Small intestine (tissue), 7 donors: ENCODE results near the gene APBB1IP. TPM values are rescaled to one million over a fixed set of nuclear protein-coding genes. Genes with fewer than 3 reads are reported as not detected.
A peak's percentile ranks its signal among the peaks of the same experiment; 100 is the strongest.

Experiments used
- DNase-seq, 2 donors: peaks; one replicate each; pipeline versions ENCODE4 v3.0.0 to v3.0.0-alpha.2; 2013
- FAIRE-seq: peaks from 2 replicates; lab custom pipeline; 2012; peaks lifted over from hg19 to GRCh38; lab: Jason Lieb, UNC
- H3K27ac ChIP-seq, 3 donors: one replicate each; pipeline ENCODE4 v1.5.1; 2013; ENCODE audit warnings: low read length in 2 of 3, mild to moderate bottlenecking in 2 of 3, control low read depth in 1 of 3, inconsistent platforms in 1 of 3, low read depth in 1 of 3, moderate library complexity in 1 of 3
- H3K27me3 ChIP-seq, 3 donors: one replicate each; pipeline ENCODE4 v1.6.1; 2013; ENCODE audit warnings: low read length in 3 of 3, inconsistent platforms in 1 of 3; ENCODE audit not compliant: control insufficient read depth in 3 of 3, insufficient read depth in 3 of 3
- H3K36me3 ChIP-seq, 3 donors: one replicate each; pipeline ENCODE4 v1.6.1; 2013; ENCODE audit warnings: low read length in 3 of 3, inconsistent platforms in 1 of 3, low read depth in 1 of 3, mild to moderate bottlenecking in 1 of 3, moderate library complexity in 1 of 3; ENCODE audit not compliant: control insufficient read depth in 3 of 3, insufficient read depth in 2 of 3
- H3K4me1 ChIP-seq, 3 donors: one replicate each; pipeline ENCODE4 v1.6.1; 2013; ENCODE audit warnings: low read length in 2 of 3, inconsistent platforms in 1 of 3, low read depth in 1 of 3, mild to moderate bottlenecking in 1 of 3, moderate library complexity in 1 of 3; ENCODE audit not compliant: control insufficient read depth in 3 of 3, insufficient read depth in 2 of 3
- H3K4me3 ChIP-seq, 3 donors: one replicate each; pipeline ENCODE4 v1.5.1; 2013; ENCODE audit warnings: low read length in 3 of 3, control low read depth in 1 of 3, inconsistent platforms in 1 of 3, low read depth in 1 of 3, mild to moderate bottlenecking in 1 of 3, moderate library complexity in 1 of 3
- H3K9me3 ChIP-seq, 2 donors: one replicate each; pipeline ENCODE4 v1.6.1; 2013; ENCODE audit warnings: low read depth in 1 of 2, low read length in 1 of 2; ENCODE audit not compliant: control insufficient read depth in 2 of 2, insufficient read depth in 1 of 2
- WGBS, 3 donors: extraction: QIAGEN DNeasy Blood & Tissue Kit; methylation state at CpG; one replicate each; pipeline ENCODE4 v1.1.7; 2013; 5-methylcytosine and 5-hydroxymethylcytosine counted together
- polyA plus RNA-seq, 4 donors: library from polyadenylated mRNA; stranded (reverse) in 3 of 4; unstranded in 1 of 4; fragments of 200-250 nt in 3 of 4; fragments of 120-200 nt in 1 of 4; gene quantifications; one replicate each; pipeline versions ENCODE4 v1.2.1 to v1.2.3, GENCODE V29; 2013
- donor health status: healthy with polysubstance abuse.
- donor health status: control.
- donor health status: control.
- donor health status: Bipolar disorder and iron deficiency.
- donor health status: healthy.

Gene APBB1IP
- polyA plus RNA-seq, 4 donors, result 1.1 to 4.6 (median 2.9) TPM

GRCh38 chr10:26475386-26475785, 37.2 kb downstream of the APBB1IP start:
- Histone ChIP-seq H3K4me3 (no peak overlapping the region), H3K4me1 (no peaks in the 10 kb centered on the region), H3K27ac (peak overlapping the region in 2 of 3 donors; percentile 60 to 65), H3K27me3 (no peaks in the 10 kb centered on the region), H3K36me3 (no peaks in the 10 kb centered on the region), H3K9me3 (no peaks in the 10 kb centered on the region)
- WGBS, 3 donors, result 56 to 73% (median 68%) methylated on average over 6 of the region's 6 CpGs
- FAIRE-seq, result no peak
- DNase-seq, result no peak

DNA sequence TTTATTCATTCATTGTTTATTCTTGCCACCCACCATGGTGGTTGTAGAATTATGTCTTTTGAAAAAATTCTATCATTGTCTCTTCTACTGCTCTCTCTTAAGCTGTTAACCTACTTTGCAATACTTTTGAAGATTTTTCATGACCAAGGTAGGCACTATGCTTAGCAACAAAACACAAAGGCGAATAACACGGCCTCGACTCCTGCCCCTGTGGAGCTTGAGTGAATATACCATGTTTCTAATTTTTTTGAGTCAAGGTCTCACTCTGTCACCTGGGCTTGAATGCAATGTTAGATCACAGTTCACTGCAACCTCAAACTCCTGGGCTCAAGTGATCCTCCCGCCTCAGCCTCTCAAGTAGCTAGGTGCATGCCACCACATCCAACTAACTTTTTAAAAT, 39.4 kb downstream of the APBB1IP start:
- H3K27ac ChIP-seq, result no peak overlapping the region
- 88 to 97% (median 95%) methylated on average over 4 of the region's 4 CpGs for WGBS, 3 donors
- no peaks in the 10 kb centered on the region for H3K27me3 ChIP-seq
- no peak for FAIRE-seq
- H3K9me3 ChIP-seq, result no peaks in the 10 kb centered on the region
- no peak for DNase-seq
- H3K36me3 ChIP-seq, result no peaks in the 10 kb centered on the region
- no peaks in the 10 kb centered on the region for H3K4me1 ChIP-seq
- no peak overlapping the region for H3K4me3 ChIP-seq

- Histone ChIP-seq H3K4me3 (no peak overlapping the region), H3K4me1 (no peaks in the 10 kb centered on the region), H3K27me3 (no peaks in the 10 kb centered on the region), H3K36me3 (no peaks in the 10 kb centered on the region), H3K9me3 (no peaks in the 10 kb centered on the region), H3K27ac (no peak overlapping the region)
- no peak for DNase-seq
- WGBS, 3 donors, result 81 to 87% (median 82%) methylated on average over 10 of the region's 10 CpGs
- FAIRE-seq, result no peak
Observed at GRCh38 chr10:26478061-26478460, 39.9 kb downstream of the APBB1IP start.

- WGBS, 3 donors, result 65 to 76% (median 68%) methylated on average over 6 of the region's 6 CpGs
- no peaks in the 10 kb centered on the region for H3K4me1 ChIP-seq
- FAIRE-seq (no peak), DNase-seq (peak in 1 of 2 donors; percentile 41)
- H3K9me3 ChIP-seq, result no peaks in the 10 kb centered on the region
- H3K27me3 ChIP-seq, result no peaks in the 10 kb centered on the region
- H3K4me3 ChIP-seq, result no peak overlapping the region
- peak overlapping the region in 2 of 3 donors; percentile 44 to 76 for H3K27ac ChIP-seq
- H3K36me3 ChIP-seq, result no peaks in the 10 kb centered on the region
Observed at GRCh38 chr10:26479766-26480492, 41.8 kb downstream of the APBB1IP start.

DNA sequence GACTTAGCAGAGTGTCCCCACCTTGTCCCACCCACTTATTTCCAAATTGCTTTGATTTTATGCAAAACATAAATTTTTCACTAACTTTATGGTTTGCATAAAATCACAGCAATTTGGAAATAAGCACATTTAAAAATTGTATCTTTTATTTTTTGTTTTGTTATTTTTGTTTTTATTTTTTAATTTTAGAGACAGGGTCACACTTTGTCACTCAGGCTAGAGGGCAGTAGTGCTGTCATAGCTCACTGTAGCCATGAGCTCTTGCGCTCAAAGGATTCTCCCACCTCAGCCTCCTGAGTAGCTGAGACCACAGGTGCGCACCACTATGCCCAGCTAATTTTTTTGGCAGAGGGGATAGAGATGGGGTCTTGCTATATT, 43.2 kb downstream of the APBB1IP start:
- no peak for DNase-seq
- 76 to 95% (median 90%) methylated on average over 2 of the region's 2 CpGs for WGBS, 3 donors
- no peak overlapping the region for H3K4me3 ChIP-seq
- peak overlapping the region in 1 of 3 donors; percentile 58 for H3K27ac ChIP-seq
- H3K27me3 ChIP-seq, result no peaks in the 10 kb centered on the region
- H3K4me1 ChIP-seq, result no peaks in the 10 kb centered on the region
- no peaks in the 10 kb centered on the region for H3K36me3 ChIP-seq
- H3K9me3 ChIP-seq, result no peaks in the 10 kb centered on the region
- FAIRE-seq, result no peak

- Histone ChIP-seq H3K27me3 (no peaks in the 10 kb centered on the region), H3K9me3 (no peaks in the 10 kb centered on the region), H3K36me3 (no peaks in the 10 kb centered on the region), H3K27ac (peak overlapping the region in 1 of 3 donors; percentile 68), H3K4me3 (no peak overlapping the region), H3K4me1 (no peaks in the 10 kb centered on the region)
- DNase-seq (peak in 1 of 2 donors; percentile 54), FAIRE-seq (no peak)
- WGBS, 3 donors, result 57 to 68% (median 60%) methylated on average over 8 of the region's 8 CpGs
Observed at GRCh38 chr10:26481914-26482550, 43.9 kb downstream of the APBB1IP start.

- H3K9me3 ChIP-seq, result no peaks in the 10 kb centered on the region
- DNase-seq, result no peak
- no peaks in the 10 kb centered on the region for H3K27me3 ChIP-seq
- no peaks in the 10 kb centered on the region for H3K36me3 ChIP-seq
- H3K27ac ChIP-seq, result no peak overlapping the region
- FAIRE-seq, result no peak
- no peaks in the 10 kb centered on the region for H3K4me1 ChIP-seq
- 57 to 83% (median 76%) methylated on average over 2 of the region's 2 CpGs for WGBS, 3 donors
- H3K4me3 ChIP-seq, result no peak overlapping the region
Observed at GRCh38 chr10:26483554-26483953, 45.4 kb downstream of the APBB1IP start.

GRCh38 chr10:26485150-26485941, 47.2 kb downstream of the APBB1IP start:
- no peak for DNase-seq
- no peak for FAIRE-seq
- 50 to 69% (median 58%) methylated on average over 5 of the region's 5 CpGs for WGBS, 3 donors

More at GRCh38 chr10:26485150-26485941, 47.2 kb downstream of the APBB1IP start:
- Histone ChIP-seq H3K9me3 (no peaks in the 10 kb centered on the region), H3K27ac (peak overlapping the region in 2 of 3 donors; percentile 4 to 14), H3K36me3 (no peaks in the 10 kb centered on the region), H3K4me3 (no peak overlapping the region), H3K4me1 (no peaks in the 10 kb centered on the region), H3K27me3 (no peaks in the 10 kb centered on the region)
